Occipital lobe (tissue), 2 donors: ENCODE measurements around the gene EYA4. TPM values are rescaled to one million over a fixed set of nuclear protein-coding genes. Genes with fewer than 3 reads are reported as not detected.
"Not testable (repeated sequence)": the region's sequence is repeated elsewhere in the genome, so short reads cannot be mapped to it uniquely, and the experiment has no call there.

Source experiments
- DNase-seq: peaks from one replicate; lab custom pipeline; 2025; lab: John Stamatoyannopoulos, UW
- total RNA-seq: library from RNA; depleted of rRNA; stranded (reverse); fragments of >200 nt; gene quantifications from one replicate; pipeline ENCODE4 v1.2.3, GENCODE V29; 2014

Gene EYA4
- total RNA-seq, 1 donor from 2014 or later = 0.47 TPM

DNA sequence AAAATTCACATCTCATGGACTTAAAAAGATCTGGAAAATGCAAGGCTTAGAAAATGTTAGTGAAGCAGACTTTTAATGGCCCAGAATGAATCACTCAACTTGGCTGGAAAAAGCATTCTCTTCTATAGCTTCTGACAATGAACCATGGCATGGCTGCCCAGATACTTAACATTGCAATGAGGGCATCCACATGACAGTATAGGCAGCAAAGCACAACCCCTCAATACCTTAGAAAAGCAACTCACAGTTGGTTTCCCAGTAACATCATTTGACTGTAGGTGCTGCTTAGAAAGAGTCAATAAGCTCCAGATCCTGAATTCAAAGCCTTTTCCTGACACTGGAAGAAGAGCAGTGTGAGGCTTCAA lies 155.8 kb downstream of the EYA4 start:
- no peak for DNase-seq

DNA sequence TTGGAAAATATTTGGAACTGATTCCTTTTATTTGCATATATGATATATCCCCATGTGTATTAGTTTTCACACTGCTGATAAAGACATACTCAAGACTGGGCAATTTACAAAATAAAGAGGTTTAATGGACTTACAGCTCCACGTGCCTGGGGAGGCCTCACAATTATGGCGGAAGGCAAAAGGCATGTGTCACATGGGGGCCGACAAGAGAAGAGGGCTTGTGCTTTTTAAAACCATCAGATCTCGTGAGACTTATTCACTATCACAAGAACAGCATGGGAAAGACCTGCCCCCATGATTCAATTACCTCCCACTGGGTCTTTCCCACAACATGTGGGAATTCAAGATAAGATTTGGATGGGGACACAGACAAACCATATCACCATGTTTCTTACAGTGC lies 156.4 kb downstream of the EYA4 start:
- not testable (repeated sequence) for DNase-seq

DNA sequence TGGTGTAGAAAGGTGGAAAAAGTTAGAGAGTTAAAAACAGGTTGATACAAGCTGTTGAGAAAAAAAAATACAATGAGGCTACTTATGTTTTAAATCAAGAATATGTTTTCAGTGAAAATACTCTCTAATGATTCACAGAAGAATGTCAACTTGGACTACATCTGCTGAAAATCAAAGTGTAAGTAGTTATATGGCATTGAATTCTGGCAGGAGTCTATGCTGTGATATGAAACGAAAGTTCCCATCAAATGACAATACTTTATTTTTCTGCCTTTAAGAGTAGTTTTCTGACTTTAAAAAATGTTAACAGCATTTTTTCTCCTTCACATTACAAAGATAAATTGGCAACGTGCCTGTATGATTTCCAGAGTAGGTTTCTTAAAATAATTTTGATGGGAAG lies 158.3 kb downstream of the EYA4 start:
- no peak for DNase-seq

DNA sequence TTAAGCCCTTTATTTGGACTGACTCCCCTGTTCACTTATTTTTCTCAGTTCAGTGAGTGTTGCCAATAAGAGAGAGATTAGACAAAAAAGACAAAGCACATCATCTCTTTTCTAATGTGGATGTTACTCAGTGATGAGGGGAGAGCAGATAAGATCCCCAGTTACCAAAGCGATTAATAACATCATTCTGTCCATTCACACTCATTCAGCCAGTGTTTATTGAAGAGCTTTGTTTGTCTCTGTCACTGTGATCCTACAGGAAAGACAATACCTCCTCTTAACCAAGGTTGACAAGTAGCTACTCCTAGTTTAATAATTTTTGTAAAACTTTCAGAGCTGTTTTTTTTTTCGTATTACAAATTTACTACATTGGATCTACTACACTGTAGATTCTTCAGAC lies 163.0 kb downstream of the EYA4 start:
- DNase-seq = no peak

DNA sequence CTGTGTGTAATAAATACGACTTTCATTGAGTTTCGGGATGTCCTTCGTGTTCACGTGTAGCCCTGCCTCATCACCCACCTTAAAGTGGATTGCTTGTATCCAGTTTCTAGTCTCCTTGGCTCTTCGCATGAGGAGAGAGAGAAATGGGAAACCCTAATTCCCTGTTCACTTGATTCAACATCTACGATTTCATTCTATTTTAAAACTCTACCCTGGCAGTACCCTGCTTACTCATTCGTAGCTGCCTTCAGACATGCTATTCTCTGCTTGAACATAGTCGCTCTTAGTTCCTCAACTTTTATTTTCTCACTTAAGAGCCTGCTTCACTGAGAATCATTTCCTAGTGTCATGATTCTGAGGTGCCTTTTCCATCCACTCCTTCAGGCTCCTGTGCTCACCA lies 163.6 kb downstream of the EYA4 start:
- no peak for DNase-seq

DNA sequence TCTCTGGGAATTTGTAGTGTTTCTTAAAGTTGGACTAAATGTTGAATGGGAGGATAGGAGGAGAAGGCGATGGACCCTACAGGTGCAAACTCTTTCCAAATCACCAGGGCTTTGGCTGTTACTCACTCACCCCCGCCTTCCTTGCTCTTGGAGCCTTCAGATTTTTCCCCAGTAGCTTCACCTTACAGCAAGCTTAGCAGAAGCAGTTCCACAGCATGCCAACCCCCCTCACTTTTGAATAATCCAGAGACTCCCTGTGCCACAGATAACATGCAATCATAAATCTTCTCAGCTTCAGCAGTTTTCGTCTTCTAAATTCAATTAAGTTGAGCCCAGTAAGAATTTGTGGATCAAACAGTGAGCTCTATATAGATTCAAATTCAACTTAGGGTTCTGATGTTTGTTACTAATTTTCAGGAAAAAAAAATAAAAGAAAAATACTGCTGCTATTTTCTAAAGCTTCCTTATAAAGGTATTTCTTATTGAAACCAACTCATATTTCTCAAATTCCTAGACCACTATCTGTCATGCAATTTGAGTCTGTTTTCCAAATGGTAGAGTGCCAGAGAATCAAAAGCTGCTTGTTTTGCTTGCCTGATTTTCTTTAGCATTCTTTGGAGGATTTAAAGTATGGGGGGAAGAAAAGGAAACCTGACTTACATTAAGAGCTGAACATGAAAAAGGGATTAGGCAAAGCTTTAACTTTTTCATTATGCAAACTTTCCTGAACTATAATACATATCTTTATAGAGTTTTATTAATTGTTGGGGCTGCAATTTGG lies 166.4 kb downstream of the EYA4 start:
- DNase-seq = no peak

DNA sequence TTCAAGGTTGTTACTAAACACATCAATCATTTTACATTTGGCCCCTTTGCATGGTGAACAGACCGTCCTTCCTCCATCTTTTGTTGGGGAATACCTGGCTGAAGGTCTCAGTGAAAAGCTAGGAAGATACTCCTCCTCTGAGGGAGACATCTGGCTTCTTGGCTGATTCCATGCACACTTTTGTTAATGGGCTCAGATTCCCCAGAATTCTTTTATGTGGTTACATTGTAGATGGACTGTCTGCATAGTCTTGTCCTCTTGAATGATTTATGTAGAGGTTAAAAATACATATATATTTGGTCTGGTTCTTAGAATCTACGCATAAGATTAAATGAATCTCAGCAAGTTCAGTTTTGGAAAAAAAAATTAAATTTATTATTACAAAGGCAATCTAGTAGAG lies 167.0 kb downstream of the EYA4 start:
- no peak for DNase-seq

DNA sequence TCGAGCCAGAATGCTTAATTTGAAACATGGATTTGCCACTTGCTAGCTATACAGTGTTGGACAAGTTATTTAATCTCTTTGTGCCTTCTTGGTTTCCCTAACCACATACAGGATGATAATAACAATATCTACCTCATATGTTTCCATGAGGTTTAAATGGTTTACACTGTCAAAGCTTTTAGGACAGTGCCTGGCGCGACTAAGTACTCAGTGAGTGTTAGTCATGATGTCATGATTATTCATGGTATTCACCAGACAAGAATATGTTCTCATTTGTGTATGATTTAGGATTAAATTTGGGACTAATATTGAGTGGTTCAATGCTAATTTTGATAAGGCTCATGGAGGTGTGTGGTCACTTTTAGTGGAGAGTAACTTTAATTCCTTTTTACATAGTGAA lies 167.4 kb downstream of the EYA4 start:
- DNase-seq = no peak

DNA sequence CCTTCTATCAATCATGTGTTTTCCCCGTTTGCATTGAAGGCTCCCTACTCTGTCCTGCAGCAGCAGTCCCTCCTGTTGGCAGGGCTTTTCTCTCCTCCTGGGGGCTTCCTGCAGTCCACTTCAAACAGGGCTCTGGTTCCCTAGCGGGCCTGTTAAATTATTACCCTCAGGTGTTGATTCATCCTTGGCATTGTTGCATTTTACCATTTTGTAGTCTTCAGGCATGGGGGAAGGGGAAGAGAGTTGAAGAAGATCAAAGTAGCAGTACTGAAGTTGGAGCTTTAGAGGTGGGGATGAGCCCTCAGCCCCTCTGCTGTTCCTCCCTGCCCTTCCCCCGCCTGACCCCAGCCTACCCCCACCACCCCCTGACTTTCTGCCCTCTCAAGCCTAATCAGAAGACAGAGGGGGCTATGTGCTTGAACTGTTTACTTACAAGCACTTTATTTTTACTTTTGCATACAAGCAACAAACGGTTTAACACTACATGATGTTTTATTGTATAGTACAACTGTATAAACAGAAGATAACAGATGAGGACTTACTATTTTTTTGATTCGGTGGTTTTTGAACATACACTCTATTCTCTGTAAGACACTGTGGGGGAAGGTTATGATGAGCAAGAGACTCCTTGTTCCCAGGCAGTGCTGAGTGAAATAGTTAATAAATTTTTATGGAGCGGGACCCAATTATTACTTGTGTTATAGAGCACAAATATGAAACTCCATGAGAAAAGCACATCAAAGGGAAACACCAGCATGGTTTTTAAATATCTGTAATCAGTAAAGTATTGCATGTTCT lies 169.7 kb downstream of the EYA4 start:
- DNase-seq = no peak

DNA sequence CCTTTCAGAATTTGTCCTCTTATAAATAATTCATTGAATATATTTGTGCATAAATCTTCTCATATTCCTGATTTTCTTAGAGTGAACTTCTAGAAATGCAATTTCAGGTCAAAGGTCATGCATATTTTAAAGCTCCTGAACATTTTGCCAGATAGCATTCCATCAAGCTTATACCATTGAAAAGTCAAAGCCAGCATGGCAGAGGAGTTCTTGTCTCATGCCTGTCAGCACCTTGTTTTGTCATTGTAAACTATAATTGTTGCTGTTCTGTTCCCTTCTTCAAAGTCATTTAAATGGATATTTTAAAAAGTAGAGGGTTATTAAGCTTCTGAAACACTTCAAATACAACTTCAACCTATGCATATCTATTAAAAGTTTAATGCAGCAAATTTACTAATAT lies 170.6 kb downstream of the EYA4 start:
- DNase-seq = no peak

DNA sequence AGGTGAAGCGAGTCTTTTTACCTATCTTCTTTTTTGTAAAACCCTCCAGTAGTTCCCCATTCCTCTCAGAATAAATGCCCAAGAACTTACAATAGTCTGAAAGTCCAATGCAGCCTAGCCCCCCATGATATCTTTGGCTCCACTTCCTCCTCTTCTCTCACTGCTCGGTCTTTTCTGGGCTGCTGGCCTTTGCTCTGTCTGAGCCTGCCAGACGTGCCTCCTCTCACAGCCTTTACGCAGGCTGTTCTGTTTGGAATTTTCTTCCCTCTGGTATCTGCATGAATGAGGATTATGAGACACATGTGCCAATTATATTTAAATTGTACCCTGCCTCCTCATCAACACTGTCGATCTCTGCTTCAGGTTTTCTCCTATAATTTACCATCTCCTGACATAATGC lies 174.1 kb downstream of the EYA4 start:
- DNase-seq = no peak

DNA sequence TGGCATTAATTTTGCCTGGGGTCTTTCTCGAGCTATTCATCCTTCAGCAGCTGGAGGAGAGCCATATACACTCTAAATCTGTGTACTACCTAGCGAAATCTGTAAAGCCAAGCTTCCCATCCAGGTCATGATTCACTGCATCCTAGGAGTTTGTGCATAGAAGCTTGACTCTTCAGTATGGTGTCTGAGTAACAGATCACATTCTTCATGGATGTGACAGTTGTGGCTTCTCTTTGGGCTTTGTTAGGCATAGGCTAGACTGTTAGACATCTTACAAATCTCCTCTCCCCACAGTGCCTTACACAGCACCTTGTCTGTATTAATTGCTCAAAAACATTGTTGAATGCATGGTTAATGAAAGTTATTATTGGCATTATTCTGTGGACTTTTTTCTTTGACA lies 177.0 kb downstream of the EYA4 start:
- no peak for DNase-seq

DNA sequence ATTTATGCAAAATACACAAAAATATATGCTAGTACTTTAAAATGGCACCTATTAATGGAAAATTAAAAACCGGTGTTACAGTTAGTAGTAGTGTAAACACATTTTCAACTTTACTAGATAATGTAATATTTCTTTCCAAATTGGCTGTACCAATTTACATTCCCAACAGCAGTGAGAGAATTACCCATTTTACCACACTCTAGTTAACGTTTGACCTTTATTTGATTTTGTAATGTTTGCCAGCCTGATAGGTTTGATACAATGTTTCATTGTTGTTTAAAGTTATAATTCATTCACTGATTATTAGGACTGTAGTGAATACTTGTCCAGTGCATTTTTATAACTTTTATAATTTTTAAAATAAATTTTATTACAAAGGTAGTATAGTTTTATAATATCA lies 182.1 kb downstream of the EYA4 start:
- DNase-seq = no peak

DNA sequence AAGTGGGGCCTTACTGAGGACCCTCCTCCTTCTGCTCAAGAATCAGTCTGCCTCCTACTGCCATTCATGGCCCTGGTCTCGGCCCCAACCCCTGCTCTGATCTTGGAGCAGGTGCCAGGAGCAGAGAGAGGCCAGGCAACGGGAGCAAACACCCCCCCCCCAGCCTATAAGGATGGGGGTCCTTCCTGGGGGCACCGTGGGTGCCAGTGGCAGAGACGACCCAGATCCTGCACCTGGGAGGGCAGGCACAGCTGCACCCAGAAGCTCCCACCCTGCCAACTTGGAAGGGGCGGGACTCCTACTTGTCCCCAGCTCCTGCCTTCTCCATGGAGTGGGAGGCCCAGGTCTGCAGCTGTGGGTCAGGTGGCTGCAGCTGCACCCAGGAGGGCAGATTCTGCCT lies 183.2 kb downstream of the EYA4 start:
- DNase-seq = no peak

DNA sequence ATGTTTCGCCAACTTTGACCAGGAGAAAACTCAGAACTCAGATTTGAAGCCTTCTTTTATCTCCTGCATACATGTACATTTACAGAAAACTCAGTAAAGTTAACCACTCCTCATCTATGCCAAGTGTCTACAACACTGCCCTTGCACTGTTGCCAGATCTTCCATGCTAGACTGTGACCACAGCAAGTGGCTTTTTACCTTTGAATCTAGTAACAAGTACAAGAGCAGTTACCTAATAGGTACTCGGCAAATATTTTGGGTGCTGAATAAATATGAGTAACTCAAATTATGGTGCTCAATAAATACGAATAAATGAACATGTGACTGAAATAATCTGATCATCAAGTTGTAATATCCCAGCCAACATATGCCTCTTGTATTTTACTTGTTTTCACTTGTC lies 184.9 kb downstream of the EYA4 start:
- DNase-seq = no peak

DNA sequence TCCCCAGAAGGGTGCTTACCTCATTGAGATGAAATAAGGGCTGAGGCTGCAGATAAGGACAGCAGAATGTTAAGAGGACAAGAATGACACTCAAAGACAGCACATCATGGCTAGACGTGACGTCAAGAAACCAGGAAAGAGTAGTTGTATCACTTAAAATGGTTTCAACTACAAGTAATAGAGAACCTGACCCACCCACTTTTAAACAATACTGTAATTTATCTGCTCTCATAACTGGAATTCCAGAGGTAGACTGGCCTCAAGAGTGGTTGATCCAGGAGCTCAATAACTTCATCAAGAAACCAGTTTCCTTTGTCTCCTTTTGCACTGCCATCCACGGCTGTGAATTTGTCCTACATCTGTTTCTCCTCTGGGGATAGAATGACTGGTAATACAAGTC lies 187.1 kb downstream of the EYA4 start:
- no peak for DNase-seq

DNA sequence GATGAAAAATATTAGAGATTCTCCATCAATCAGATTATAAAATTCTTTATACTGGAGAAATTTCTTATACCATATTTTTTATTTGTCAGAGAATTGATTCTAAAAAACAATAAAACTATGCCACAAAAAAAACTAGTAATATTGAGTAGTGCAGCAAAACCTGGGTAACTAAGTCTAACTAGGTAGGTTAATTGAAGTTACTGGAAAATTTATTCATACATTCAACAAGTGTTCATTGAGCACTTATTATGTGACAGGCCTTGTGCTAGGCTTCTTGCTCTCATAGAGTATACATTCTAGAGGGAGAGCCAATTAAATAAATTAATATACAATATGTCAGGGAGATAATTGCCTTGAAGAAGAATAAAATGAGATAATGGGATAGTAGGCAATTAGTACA lies 189.4 kb downstream of the EYA4 start:
- no peak for DNase-seq

DNA sequence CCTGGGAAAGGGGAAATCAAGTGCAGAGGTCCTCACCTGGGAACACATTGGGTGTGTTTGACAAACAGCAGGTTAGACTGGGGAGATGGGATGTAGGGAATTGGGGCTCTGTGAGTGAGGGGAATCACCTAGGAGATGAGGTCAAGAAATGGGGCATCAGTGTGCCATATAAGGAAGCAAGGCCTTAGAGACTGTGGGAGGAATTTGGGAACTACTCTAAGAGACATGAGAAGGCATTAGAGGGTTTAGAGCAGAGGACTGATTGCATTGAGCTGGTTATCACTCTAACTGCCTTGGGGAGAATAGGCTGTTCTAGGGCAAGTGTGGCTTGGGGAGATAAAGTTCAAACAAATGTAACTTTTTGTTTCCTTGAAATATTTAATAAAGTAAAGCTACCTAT lies 189.9 kb downstream of the EYA4 start:
- no peak for DNase-seq

DNA sequence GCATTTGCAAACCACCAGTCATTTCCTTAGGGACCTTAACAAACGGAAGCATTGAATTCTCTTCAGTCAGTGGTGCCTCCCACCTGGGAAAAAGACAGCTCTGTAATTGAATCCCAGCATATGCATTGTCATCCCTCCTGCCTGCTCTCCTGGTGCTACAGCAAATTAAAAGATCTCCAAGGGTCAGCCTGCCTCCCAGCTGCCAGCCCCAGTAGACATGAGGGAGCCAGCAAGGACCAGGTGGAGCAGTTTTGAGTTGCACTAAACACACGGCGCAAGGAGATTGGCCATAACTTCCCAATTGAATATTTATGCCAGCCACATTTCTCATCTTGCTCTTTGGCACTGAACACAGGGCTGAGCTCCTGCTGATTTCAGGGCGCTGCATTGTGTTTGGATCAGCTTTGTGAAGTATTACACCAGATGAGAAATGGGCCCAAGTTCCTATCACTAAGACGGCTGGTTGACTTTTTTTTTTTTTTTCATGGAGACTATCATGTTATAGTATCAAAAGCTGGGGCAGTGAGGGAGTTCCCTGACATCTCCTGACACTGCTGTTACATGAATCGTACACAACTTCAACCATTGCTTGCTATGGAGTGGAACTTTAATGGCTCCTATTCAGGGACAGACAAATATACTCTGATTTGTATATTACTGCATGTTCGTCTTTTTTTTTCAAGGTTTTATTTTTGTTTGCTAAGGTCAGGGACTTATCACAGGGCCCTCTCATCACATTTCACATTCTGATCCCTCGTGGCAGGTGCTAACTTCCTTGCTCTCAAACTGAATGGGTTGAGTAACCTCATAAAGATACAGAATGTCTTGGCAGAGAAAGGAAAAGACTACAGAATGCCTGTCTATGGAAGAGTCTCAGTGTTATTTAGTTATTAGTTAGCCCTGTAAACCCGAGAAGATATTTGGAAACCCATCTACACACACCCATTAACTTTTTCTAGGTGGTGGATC lies 191.1 kb downstream of the EYA4 start:
- no peak for DNase-seq

DNA sequence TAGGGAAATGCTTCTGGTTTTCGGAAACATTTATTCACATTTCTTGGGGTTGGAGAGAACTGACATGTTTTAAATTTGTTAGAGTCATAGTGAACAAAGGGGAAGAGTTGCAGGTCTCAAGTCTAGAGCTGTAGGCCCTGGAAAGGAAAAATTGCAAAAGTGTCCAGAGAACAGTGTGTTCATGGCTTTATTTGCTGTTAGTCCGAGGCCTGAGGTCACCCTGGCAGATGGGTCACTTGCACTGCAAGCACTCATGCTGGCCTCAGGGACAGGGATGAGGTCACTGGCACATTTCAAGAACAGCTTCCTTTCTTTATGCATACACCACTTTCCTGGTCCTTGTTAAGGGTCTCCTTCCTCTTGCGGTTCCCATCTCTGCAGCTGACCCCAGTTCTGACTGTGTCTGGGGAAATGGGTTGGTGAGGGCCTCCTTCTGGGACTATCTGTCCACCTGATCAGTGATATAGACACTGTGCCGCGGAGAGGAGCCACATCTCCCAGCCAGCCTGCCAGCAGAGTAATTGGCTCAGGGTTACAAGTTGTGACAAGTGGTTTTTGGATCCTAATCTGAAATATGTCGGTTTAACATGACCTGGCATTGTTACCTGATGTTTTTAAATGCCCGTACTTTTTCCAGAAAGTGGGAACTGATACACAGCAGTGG lies 194.0 kb downstream of the EYA4 start:
- no peak for DNase-seq

DNA sequence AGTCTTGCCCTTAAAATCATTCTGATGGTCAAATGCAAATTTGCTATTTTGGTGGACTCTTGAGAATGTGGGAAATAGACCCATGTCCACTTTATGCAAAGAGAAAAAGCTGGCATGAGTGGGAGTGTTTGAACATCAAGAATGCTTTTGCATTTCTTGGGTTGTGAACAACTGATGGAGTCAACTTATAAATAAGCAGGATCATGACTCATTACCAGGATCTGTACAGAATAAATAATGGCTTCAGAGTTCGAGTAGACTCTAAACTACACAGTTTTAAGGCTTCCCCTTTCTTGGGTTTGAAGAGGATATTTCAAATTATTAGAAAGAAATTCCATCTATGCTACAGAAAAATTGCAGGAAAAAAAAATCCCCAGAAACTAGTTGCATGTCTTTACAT lies 195.5 kb downstream of the EYA4 start:
- no peak for DNase-seq
